Activated CD8-positive, alpha-beta memory T cell treated with anti-CD3 and anti-CD28 coated beads, Interleukin-2, amount 50 U/mL, for 48 hours (primary cell): Measurements from ENCODE around the gene LMX1B.
"Not testable (repeated sequence)": the region's sequence is repeated elsewhere in the genome, so short reads cannot be mapped to it uniquely, and the experiment has no call there.

Source experiments
- DNase-seq: peaks from one replicate; pipeline ENCODE4 v3.0.0-alpha.2; 2020

Gene LMX1B

GRCh38 chr9:126721564-126721981 lies 107.8 kb downstream of the LMX1B start:
- DNase-seq, result peak; percentile 54

- DNase-seq, result peak; percentile 93
Observed at GRCh38 chr9:126722252-126722921, 108.7 kb downstream of the LMX1B start.

- peak; percentile 86 for DNase-seq
Observed at GRCh38 chr9:126722922-126723806, 109.4 kb downstream of the LMX1B start.

- DNase-seq, result no peak
Observed at GRCh38 chr9:126723807-126724172, 110.1 kb downstream of the LMX1B start.

DNA sequence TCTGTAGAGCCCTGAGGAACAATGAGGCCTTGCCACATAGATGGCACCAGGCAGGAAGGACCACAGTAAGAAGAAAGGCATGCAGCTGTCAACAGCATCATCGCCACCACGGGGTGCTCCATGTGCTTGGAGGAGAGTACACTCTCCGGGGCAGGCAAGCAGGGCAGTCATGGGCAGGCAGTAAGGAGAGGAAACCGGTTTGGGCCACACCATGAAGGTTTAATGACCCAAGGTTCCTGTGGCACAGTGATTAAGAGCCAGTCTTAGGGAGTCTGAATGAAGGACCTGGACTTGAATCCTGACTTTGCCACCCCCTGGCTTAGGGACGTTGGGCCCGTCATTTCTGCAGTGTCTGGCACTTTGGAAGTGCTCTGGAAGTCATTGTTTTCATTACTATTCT lies 110.5 kb downstream of the LMX1B start:
- no peak for DNase-seq

GRCh38 chr9:126725485-126725884 lies 111.8 kb downstream of the LMX1B start:
- not testable (repeated sequence) for DNase-seq

DNA sequence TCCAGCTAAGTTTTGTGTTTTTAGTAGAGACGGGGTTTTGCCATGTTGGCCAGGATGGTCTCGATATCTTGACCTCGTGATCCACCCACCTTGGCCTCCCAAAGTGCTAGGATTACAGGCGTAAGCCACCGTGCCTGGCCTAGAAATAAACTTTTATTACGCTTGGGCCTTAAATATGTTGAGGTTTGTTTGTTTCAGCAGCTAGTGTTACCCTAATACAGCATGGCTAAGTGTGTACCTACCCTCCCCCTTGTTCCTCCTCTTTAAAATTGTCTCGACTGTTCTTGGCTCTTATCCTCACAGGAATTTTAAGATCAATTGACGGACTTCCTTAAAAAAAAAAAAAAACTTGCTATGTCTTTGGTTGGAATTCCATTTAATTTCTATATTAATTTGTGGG lies 114.5 kb downstream of the LMX1B start:
- not testable (repeated sequence) for DNase-seq

DNA sequence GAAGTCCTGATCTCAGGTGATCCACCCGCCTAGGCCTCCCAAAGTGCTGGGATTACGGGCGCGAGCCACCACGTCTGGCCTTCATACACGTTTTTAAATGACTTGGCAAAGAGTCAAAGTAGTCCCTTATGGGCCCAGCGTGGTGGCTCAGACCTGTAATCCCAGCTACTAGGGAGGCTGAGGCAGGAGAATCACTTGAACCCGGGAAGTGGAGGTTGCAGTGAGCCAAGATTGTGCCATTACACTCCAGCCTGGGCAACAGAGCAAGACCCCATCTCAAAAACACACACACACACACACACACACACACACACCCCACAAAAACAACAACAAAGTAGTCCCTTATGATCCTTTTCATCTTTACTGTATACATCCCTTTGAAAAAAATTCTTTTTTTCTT lies 116.9 kb downstream of the LMX1B start:
- not testable (repeated sequence) for DNase-seq

DNA sequence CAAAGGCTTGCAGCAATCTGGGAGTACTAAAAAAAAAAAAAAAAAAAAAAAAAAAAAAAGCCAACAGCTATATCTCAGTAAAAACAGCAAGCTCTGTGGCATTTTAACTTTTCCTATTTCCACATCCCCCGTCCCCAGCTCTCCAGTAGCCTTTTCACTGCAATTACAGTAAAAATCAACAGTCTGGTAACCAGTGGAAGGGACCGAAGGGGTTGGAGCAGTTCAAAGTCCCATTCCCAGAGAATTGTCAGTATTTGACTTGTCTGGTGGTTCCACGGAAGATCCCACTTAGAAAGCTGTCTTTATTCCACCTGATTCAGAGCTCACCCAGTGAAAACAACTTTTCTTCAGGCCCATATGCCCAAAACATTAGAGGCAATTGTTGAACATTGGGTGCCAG lies 119.3 kb downstream of the LMX1B start:
- no peak for DNase-seq

- no peak for DNase-seq
Observed at GRCh38 chr9:126734877-126735276, 121.1 kb downstream of the LMX1B start.

GRCh38 chr9:126735482-126735881 lies 121.8 kb downstream of the LMX1B start:
- DNase-seq, result no peak

DNA sequence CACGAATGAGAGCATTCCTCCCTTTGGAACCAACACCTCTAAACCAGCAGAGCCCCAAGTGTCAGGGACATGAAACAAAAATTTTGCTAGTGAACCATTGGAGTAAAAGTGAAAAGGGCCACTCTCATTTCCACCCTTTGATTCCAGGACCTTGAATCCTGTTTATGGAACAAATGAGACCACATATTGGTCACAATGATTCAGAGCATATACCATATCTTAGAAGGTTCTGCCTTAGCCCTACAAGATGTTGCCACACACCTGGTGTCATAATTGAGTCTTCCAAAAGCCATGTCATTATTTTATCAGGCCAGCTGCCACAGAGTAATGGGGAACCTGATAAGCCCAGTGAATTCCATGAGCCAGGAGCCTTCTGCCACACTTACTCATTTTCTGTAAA lies 124.8 kb downstream of the LMX1B start:
- no peak for DNase-seq

- no peak for DNase-seq
Observed at GRCh38 chr9:126743041-126743440, 129.3 kb downstream of the LMX1B start.

GRCh38 chr9:126745574-126746411 lies 132.1 kb downstream of the LMX1B start:
- DNase-seq, result no peak
